UCSD-AML1 (cell line): Measurements from ENCODE around the gene CDC42BPG.
A peak's percentile ranks its signal among the peaks of the same experiment; 100 is the strongest.

Experiments used
- DNase-seq: peaks from one replicate; lab custom pipeline; 2025; ENCODE audit not compliant: unreplicated experiment; lab: John Stamatoyannopoulos, UW

The CDC42BPG gene

DNA sequence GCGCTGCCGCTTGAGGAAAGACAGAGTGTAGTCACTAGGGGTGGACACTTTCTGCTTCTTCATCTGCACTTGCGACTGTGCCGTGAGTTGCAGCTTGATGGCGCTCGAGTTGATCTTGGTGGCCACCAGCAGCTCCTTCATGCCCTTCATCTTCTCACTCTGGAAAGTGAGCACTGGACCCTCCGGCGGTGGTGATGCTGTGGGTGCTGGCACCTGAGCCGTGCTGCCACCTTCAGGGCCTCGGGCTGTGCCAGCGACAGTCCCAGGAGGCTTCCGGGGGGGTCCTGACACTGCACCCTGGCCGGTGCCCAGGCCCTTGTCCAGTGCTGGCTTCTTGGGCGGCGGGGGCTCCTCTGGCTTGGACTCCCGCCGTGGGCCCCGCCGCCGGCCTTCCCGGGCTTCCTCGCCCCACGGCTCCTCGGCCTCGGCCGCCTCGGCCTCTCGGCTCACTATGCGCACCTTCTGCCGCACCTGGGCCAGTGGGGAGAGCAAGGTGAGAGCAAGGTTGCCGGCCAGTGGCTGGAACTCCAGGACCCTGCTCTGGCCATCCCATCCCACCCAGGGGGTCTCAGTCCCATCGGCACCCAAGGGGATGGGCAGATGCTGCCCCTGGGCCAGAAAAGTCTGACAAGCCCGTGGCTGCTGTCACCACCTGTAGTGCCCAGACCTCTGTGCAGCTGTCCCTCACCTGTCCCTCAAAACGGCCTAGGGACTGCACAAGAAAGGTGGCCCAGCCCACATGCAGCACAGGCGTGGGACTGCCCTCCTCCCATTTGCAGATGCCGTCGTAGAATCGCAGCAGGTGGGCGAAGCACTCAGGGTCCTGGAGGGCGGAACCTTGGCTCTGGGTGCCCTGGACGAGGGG lies 39.9 kb downstream of the CDC42BPG start:
- no peak for DNase-seq

DNA sequence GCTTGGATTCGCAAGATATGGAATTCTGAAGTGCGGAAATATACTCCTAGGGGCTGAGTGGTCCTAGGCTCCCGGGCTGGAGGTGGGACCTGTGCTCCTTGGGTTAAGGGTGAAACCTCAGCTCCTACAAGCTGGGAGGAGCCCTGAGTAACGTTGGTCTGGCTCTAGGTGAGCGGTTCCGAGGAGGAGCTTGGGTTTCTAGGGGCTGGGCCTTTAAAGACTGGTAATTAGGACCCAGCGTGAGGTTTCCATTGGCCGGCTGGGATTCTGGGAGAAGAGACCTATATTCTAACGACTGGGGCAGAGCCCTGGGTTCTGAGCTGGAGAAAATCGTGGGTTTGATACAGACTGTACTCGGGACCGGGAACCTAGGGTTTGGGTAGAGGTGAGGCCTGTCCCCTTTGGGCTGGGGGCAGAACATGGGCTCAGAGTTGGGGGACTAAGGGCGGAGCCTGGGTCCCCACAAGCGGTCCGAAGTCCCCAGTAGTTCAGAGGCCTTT lies 40.6 kb downstream of the CDC42BPG start:
- no peak for DNase-seq

GRCh38 chr11:64803158-64803845 lies 41.2 kb downstream of the CDC42BPG start, which contains the start of gene MAP4K2:
Gene MAP4K2, minus strand, starts transcription at chr11:64803214. Its CDS starts 65 bp downstream, at chr11:64803149.
- peak; percentile 87 for DNase-seq

DNA sequence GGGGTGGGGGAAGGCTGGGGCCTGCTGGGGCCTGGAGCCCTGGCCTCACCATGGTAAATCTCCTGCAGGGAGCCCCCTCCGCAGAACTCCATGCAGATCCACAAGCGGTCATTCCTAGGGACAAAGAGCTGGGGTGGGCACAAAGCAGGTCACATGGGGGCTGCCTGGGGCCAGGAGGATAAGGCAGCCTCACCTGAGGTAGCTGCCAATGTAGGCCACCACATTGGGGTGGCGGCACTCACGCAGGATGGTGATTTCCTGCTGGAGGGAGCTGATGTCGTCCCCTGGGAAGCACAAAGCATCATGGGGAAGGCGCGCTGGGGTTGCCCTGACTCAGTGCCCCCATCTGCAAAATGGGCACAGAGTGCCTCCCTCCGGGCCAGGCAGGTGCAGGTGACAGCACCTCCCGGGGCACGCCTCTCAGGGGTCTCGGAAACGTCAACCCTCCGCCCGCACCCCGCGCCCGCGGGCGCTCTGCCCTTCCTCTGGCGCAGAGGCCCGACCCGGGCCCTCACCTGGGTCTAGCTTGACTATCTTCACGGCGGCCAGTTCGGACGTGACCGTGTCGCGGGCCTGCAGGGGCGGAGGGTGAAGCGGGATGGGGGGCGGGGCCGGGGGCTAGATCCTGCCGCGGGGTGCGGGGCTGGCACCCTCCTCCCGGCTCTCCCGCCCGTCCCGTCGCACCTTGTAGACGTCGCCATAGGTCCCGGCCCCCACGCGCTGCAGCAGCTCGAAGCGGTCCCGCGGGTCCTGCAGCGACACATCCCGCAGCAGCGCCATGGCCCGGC lies 41.9 kb downstream of the CDC42BPG start:
- DNase-seq, result no peak

DNA sequence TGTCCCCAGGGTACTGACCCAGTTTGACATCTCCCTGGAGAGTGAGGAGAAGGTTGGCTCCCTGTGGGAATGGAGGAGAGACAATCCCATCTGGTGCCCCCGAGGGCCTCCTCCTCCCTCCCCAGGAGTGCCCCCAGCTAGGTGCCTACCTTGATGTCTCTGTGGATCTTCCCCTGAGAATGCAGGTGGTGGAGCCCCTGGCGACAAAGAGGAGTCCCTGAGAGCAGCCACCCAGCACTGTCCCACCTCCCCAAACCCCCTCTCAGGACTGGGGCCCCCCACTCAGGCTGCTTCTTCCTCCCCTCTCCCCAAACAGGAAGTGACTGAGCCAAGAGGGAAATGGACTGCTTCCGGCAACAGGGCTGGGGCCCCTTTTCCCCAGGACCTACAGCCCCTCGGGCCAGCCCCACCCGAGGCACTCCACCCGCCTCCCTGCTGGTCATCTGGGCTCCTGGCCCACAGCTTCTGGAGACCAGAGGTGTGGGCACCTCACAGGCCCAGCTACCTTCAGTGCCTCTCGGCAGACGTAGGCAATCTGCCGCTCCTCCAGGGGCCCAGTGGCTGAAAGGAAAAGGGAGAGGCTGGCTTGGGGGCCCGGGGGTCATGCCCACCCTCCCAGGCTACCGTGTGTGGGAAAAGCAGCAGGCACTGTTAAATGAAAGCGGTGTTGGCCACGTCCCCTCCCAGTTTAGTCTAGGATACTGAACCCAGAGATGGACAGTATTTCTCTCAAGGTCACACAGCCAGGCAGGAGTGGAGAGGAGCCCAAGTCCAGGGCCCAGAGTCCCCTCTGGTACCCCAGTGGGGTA lies 42.7 kb downstream of the CDC42BPG start:
- peak; percentile 57 for DNase-seq

- DNase-seq, result no peak
Measured at GRCh38 chr11:64801158-64801464, 43.3 kb downstream of the CDC42BPG start.

- no peak for DNase-seq
Measured at GRCh38 chr11:64800303-64801157, 43.9 kb downstream of the CDC42BPG start.

- no peak for DNase-seq
Measured at GRCh38 chr11:64799623-64800302, 44.7 kb downstream of the CDC42BPG start.

DNA sequence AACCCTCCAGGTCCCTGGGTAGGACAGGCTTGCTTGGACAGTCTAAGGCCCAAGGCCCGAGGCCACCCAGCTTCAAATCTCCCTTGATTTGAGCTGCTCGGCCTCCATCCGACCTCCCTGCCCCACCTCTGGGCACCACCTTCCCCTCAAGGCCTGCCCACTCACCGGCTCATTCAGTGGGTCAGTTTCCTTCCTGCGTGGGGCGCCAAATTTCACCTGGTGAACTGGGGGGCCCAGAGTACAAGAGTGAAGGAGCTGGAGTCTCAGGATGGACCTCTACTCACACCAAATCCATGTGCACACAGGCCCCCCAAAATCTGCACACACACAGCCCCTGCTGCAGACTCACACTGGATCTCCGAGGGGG lies 45.2 kb downstream of the CDC42BPG start:
- no peak for DNase-seq

DNA sequence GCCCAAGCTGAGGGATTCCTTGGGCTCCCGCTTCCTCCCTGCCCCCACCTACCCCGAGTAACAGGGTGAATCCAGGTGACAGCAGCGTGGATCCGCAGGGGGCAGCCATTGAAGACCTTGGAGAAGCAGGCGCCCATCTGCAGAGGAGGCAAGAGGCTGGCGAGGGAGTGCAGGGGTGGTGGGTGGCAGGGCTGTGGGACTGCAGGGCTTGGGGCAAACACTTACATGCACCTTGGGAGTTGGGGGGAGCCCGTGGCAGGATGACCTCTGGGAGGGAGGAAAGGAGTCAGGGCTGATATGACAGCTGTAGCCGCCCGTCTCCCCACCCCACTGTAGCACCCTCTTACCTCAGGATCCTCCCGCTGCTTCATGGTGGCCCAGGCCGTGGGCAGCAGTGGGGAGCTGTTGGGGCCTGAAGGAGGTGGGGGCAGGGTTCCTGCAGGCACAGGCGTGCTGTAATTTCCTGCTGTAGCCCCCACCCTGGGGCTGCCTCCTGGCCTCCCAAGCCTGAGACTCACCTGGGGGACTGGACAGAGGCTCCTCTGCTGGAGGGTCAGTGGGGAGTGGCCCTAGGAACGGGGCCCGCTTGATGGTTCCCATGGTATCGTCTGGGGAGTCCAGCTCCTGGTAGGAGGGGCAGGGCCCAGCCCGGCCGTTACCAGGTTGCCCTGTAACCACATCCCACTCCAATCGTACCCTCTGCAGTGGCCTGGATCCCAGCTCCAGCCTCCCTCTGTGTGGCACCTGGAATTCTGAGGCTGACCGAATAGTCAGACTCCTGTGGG lies 47.5 kb downstream of the CDC42BPG start:
- DNase-seq, result no peak

GRCh38 chr11:64796047-64796756 lies 48.3 kb downstream of the CDC42BPG start:
- peak; percentile 25 for DNase-seq

GRCh38 chr11:64794526-64794925 lies 49.9 kb downstream of the CDC42BPG start:
- DNase-seq, result no peak

DNA sequence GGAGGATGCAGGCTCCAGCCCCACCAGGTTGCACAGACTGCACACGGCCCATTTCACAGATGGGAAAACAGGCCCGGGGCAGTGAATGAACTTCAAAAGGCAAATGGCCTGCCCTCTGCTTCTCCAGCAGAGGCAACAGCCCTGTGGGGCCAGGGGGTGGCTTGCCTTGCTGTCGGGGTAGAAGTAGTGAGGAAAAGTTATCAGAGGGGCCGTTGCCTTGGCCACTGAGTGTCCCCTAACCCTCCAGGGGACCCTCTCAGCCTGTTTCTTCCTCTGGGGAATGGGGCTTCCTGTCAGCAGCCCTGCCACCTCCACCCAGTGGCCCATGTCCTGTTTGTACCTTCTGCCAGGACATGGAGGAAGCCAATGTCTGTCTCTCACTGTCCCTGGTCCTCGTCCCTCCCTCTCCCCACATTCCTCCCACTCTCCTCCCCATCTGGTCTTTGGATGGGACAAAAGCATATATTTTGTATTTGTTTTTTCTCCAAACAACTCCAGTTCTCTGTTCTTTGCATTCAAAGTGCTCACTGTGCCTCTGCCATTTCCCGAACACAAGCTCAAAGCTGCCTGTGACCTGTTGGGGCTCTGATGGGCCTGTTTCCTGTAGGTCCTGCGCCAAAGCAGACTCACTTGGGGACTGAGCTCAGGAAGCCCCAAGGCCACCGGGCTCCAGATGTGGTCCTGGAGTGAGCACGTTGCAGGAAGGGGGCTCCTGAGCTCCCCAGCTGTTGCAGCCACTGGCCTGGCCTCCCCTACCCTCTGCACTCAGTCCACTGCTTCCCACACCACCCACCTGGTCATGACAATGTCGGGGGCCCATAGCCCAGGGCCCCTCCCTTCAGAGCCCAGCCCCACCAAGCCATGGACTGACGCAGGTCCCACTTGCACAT lies 50.9 kb downstream of the CDC42BPG start:
- DNase-seq, result peak; percentile 61

DNA sequence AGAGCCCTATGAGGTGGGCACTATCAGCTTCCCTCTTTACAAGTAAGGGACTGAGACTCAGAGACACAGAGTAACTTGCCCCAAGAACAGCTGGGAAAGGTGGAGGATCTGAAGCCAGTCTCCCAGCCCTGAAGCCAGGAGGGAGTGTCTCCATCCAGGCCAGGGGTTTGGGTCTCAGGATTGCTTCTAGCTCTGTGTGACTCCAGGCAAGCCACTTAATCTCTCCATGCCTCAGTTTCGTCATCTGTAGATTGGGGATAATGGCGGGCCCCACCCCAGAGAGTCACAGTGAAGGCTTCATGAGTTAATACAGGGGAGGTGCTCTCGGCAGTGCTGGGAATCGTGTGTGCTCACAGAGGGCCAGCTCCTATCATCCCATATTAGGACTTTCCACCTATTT lies 52.0 kb downstream of the CDC42BPG start:
- DNase-seq, result no peak

GRCh38 chr11:64791781-64792291 lies 52.6 kb downstream of the CDC42BPG start:
- no peak for DNase-seq
